Ishikawa (cell line): ENCODE data around the gene GALNTL6.
A peak's percentile ranks its signal among the peaks of the same experiment; 100 is the strongest.

ENCODE experiments used
- NFIC ChIP-seq: IDR thresholded peaks from 2 replicates; pipeline ENCODE4 v1.6.1; 2012
- TAF1 ChIP-seq: IDR thresholded peaks from 2 replicates; pipeline ENCODE4 v1.6.1; 2012; ENCODE audit warnings: low read depth, mild to moderate bottlenecking
- TF ChIP-seq, protein P1 (sequence below): IDR thresholded peaks from 2 replicates; pipeline ENCODE4 v1.6.1; 2012

DNA sequence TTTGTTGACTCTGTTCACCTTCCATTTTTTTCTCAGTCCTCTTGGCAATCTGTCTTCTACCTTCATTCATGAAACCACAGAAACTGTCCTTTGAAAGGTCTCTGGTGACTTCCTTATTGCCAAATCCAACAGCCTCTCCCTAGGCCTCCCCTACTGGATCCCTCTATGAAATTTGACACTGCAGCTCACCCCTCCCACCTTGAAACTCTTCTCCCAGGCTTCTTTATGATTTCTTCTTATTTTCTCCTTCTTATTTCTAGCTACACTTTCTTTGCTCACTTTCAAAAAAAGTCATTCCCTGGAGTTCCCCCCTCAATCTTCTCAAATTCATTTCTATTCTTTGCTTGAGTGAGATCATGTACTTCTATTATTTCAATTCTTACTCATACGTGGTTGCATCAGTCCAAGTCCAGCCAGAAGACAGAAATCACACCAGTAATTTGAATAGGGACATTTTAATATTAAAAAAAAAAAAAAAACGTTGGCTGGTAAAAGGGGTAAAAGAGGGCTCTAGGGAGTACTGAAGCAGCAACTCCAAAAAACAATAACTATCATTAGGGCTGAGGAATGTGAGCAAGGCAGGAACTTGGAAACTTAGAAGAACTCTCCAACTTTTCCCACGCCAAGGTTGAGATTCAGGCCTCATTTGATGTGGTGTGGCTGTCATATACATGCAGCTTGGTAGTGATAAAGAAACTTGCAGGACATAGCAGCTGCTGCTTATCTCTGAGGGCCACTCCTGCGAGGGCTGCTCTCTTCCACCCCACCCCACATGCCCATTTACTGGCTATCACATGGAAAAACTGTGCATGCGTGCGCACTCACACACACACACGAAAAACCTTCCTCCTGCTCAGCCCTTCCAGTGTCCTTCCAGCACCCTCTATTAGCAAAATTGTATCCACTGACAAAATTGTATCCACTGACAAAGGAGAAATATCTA lies 1185.6 kb downstream of the GALNTL6 start:
- TF ChIP-seq, protein P1, sequence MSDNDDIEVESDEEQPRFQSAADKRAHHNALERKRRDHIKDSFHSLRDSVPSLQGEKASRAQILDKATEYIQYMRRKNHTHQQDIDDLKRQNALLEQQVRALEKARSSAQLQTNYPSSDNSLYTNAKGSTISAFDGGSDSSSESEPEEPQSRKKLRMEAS, result no peak
- TF ChIP-seq TAF1 (no peak), NFIC (peak; percentile 35; the same call in 1 of the 2 replicates)
